Spleen (tissue), 11 donors: ENCODE results near the gene SHLD1. TPM values are rescaled to one million over a fixed set of nuclear protein-coding genes. Genes with fewer than 3 reads are reported as not detected.

Experiments used
- DNase-seq: peaks from one replicate; pipeline ENCODE4 v3.0.0-alpha.2; 2020
- H3K27ac ChIP-seq, 8 donors: fragments of 200-600 bp; sonication (generic) in 7 of 8; 1 replicate in 4 of 8; 2 replicates in 4 of 8; pipeline versions ENCODE4 v1.5.0 to v1.8.0; 2016 to 2021; ENCODE audit warnings: inconsistent platforms in 4 of 8, mild to moderate bottlenecking in 4 of 8, moderate library complexity in 1 of 8
- H3K27me3 ChIP-seq, 7 donors: fragments of 200-600 bp; sonication (generic) in 6 of 7; replicated peaks in 1 of 7; 1 replicate in 4 of 7; 2 replicates in 3 of 7; pipeline versions ENCODE4 v1.5.0 to v1.8.0; 2016 to 2021; ENCODE audit warnings: inconsistent platforms in 3 of 7, mild to moderate bottlenecking in 1 of 7
- H3K36me3 ChIP-seq, 6 donors: fragments of 200-600 bp; sonication (generic) in 5 of 6; 1 replicate in 4 of 6; 2 replicates in 2 of 6; pipeline versions ENCODE4 v1.5.0 to v1.8.0; 2016 to 2021; ENCODE audit warnings: inconsistent platforms in 2 of 6
- H3K4me1 ChIP-seq, 6 donors: fragments of 200-600 bp; sonication (generic) in 5 of 6; 1 replicate in 3 of 6; 2 replicates in 3 of 6; pipeline versions ENCODE4 v1.5.0 to v1.8.0; 2016 to 2021; ENCODE audit warnings: inconsistent platforms in 3 of 6
- H3K4me3 ChIP-seq, 8 donors: fragments of 200-600 bp; sonication (generic) in 7 of 8; 1 replicate in 4 of 8; 2 replicates in 4 of 8; pipeline versions ENCODE4 v1.5.0 to v1.8.0; 2016 to 2021; ENCODE audit warnings: inconsistent platforms in 4 of 8, mild to moderate bottlenecking in 4 of 8, moderate library complexity in 2 of 8
- H3K9me3 ChIP-seq, 8 donors: fragments of 200-600 bp; sonication (generic) in 7 of 8; 1 replicate in 4 of 8; 2 replicates in 4 of 8; pipeline versions ENCODE4 v1.5.0 to v1.8.0; 2016 to 2021; ENCODE audit warnings: inconsistent platforms in 4 of 8
- POLR2A ChIP-seq, 3 donors: fragments of 450-650 bp; IDR thresholded peaks; one replicate each; pipeline ENCODE4 v1.5.1; 2017; ENCODE audit warnings: antibody characterized with exemption in 3 of 3, mild to moderate bottlenecking in 1 of 3
- POLR2AphosphoS5 ChIP-seq, 3 donors: sonication (generic); formaldehyde crosslinking; IDR thresholded peaks; one replicate each; pipeline ENCODE4 v1.5.1; 2017; ENCODE audit warnings: antibody characterized with exemption in 3 of 3
- WGBS, 5 donors: extraction: QIAGEN DNeasy Blood & Tissue Kit in 3 of 5; methylation state at CpG; one replicate each; pipeline versions ENCODE4 v1.1.5 to v1.1.7; 2013 to 2018; 5-methylcytosine and 5-hydroxymethylcytosine counted together
- intact Hi-C: fragments of 100-400 bp; cut with DNase I; formaldehyde crosslinking; loops from one replicate; pipeline ENCODE4 v1.15.0; 2023; ENCODE audit warnings: low total_unique reads
- polyA plus RNA-seq, 3 donors: library from polyadenylated mRNA; stranded (reverse); fragments of 200-250 nt; gene quantifications; one replicate each; pipeline ENCODE4 v1.2.1, GENCODE V29; 2013
- total RNA-seq, 7 donors: library from RNA; depleted of rRNA in 3 of 7; stranded (reverse); fragments of >200 nt in 3 of 7; fragmentation: NEBNext Ultra II Directional in 4 of 7; extraction: Animal tissue kit (Norgen Biotek cat#: 25700) in 4 of 7; gene quantifications; one replicate each; pipeline versions ENCODE4 v1.1.0 to v1.2.1, GENCODE V29; 2016 to 2021
- TF ChIP-seq, protein P1 (sequence below), 11 experiments: fragments of 200-600 bp in 7 of 11; fragments of 450-650 bp in 4 of 11; sonication (generic) in 4 of 11; IDR thresholded peaks in 8 of 11; conservative IDR thresholded peaks in 3 of 11; 1 replicate in 7 of 11; 2 replicates in 4 of 11; pipeline versions ENCODE4 v1.4.0 to v1.8.0; 2016 to 2021; ENCODE audit warnings: antibody characterized with exemption in 11 of 11, inconsistent platforms in 4 of 11, mild to moderate bottlenecking in 1 of 11
- donor health status: healthy with polysubstance abuse.
- donor health status: DM: no; HTN: no; CAD: no; lungs with moderate emphysema.
- donor health status: DM: no; HTN: no; CAD: no.
- donor health status: Bipolar disorder and iron deficiency.
- donor health status: healthy.
- donor health status: DM: no; HTN: no; CAD: no.
- donor health status: DM: yes; HTN: yes; CAD: no.

Gene SHLD1
- total and polyA plus RNA-seq, 10 donors = 8.1 to 18.6 (median 12.4) TPM

DNA sequence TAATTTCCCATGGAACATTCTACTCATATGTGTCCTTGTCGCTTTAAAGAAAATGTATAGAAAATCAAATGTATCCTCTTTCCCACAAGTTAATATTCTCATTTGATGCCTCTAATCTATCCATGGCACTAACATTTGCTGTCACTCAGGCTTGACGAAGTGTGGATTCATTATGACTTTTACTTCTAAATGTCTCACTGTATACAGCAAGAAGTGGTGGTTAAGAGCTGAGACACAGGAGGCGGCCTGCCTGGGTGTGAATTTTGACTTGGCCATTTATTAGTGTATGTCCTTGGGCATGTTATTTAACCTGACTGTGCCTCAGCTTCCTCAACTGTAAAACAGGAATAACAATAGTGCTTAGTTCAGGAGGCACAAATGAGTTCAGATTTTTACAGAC lies 130.1 kb downstream of the SHLD1 start:
- H3K9me3 ChIP-seq = peaks cover 0 to 14% (median 8%) of the 10 kb centered on the region in 8 donors
- TF ChIP-seq, protein P1, sequence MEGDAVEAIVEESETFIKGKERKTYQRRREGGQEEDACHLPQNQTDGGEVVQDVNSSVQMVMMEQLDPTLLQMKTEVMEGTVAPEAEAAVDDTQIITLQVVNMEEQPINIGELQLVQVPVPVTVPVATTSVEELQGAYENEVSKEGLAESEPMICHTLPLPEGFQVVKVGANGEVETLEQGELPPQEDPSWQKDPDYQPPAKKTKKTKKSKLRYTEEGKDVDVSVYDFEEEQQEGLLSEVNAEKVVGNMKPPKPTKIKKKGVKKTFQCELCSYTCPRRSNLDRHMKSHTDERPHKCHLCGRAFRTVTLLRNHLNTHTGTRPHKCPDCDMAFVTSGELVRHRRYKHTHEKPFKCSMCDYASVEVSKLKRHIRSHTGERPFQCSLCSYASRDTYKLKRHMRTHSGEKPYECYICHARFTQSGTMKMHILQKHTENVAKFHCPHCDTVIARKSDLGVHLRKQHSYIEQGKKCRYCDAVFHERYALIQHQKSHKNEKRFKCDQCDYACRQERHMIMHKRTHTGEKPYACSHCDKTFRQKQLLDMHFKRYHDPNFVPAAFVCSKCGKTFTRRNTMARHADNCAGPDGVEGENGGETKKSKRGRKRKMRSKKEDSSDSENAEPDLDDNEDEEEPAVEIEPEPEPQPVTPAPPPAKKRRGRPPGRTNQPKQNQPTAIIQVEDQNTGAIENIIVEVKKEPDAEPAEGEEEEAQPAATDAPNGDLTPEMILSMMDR (IDR thresholded peaks at IDR 0.05 in 8 of 11, conservative IDR thresholded peaks at IDR 0.05 in 3 of 11) = no peak
- H3K4me3 ChIP-seq = no peak overlapping the region
- WGBS, 5 donors = 76 to 86% (median 81%) methylated on average over 3 of the region's 3 CpGs
- H3K27me3 ChIP-seq = no peaks in the 10 kb centered on the region
- no peak for DNase-seq
- no peaks in the 10 kb centered on the region for H3K36me3 ChIP-seq
- H3K27ac ChIP-seq = no peak overlapping the region
- intact Hi-C loops = no loop called here
- no peaks in the 10 kb centered on the region for H3K4me1 ChIP-seq

DNA sequence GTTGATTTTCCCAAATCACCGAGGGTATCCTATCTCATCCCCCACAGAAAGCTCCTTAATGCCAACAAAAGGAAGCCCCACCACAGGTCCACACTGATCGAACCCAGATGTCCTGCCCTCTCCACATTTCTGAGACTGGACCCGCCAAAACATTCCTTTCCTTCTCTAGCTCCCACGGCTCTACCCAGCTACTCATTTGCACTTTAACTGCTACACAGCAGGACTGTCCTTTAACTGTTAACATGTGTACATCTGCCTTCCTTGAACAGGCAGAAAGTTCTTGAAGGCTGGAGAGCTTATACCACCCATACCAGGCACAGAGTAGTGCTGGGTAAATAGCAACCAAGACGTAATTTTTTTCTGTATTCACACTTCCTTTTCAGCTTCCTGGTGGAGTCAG lies 131.5 kb downstream of the SHLD1 start:
- no peaks in the 10 kb centered on the region for H3K4me1 ChIP-seq
- H3K27me3 ChIP-seq = no peaks in the 10 kb centered on the region
- H3K27ac ChIP-seq = no peak overlapping the region
- WGBS, 5 donors = 56 to 71% (median 65%) methylated on average over 5 of the region's 5 CpGs
- no peak for DNase-seq
- peaks cover 0 to under 1% (median 0%) of the 10 kb centered on the region in 8 donors for H3K9me3 ChIP-seq
- no peak for TF ChIP-seq POLR2A (IDR thresholded peaks at IDR 0.05)
- TF ChIP-seq, protein P1 (IDR thresholded peaks at IDR 0.05 in 8 of 11, conservative IDR thresholded peaks at IDR 0.05 in 3 of 11) = no peak
- H3K4me3 ChIP-seq = no peak overlapping the region
- H3K36me3 ChIP-seq = no peaks in the 10 kb centered on the region
- intact Hi-C loops = no loop called here

DNA sequence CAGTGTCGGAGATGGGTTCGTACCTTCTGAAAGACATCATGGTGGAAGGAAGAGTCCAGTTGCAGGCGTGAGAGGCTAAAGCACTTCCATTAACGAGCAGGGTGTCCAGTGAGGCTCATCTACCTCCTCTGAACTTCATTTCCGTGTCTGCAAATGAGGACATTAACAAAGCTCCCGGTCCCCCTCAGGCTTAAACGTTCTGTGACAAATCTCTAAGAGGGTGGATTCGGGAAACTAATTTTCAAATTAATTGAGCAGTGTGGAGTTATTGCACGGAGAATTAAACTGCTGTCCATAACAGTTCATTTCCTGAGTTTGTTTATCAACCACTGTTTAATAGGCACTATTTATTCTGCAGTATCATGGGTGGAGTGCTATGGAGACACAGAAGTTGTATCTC lies 132.0 kb downstream of the SHLD1 start:
- DNase-seq = no peak
- H3K9me3 ChIP-seq = no peaks in the 10 kb centered on the region
- no peaks in the 10 kb centered on the region for H3K36me3 ChIP-seq
- 68 to 80% (median 69%) methylated on average over 9 of the region's 9 CpGs for WGBS, 5 donors
- TF ChIP-seq POLR2A (IDR thresholded peaks at IDR 0.05) (no peak), POLR2AphosphoS5 (IDR thresholded peaks at IDR 0.05) (no peak)
- TF ChIP-seq, protein P1 (IDR thresholded peaks at IDR 0.05 in 8 of 11, conservative IDR thresholded peaks at IDR 0.05 in 3 of 11) = no peak
- H3K27ac ChIP-seq = no peak overlapping the region
- no peaks in the 10 kb centered on the region for H3K4me1 ChIP-seq
- H3K27me3 ChIP-seq = no peaks in the 10 kb centered on the region
- intact Hi-C loops = no loop called here
- H3K4me3 ChIP-seq = no peak overlapping the region

DNA sequence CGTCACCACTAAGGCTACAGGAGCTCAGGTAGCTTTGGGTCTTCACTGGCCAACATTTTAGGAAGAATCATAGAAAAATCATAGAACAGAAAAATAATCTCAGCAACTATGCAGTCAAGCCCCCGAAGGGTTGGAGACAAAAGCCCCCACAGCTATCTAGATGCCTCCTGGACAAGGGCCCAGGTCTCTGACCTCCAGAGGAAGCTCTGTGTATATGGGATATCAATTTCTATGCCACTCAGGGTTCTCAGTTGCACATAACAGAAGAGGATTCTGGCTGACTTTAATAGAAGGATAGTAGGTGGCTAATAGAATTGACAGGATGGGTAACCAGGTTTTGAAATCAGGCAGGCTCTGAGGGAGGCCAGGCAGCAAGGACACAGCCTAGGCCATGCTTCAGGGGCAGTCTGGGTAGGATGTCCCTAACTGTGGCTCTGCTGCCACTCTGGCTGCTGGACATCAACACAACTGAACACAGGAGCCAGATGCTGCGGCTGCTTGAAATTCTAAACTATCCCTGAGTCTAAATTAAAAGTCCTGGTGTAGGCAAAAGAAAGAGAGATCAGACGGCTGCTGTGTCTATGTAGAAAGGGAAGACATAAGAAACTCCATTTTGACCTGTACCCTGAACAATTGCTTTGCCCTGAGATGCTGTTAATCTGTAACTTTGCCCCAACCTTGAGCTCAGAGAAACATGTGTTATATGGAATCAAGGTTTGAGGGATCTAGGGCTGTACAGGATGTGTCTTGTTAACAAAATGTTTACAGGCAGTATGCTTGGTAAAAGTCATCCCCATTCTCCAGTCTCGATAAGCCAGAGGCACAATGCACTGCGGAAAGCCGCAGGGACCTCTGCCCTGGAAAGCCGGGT lies 134.5 kb downstream of the SHLD1 start:
- Histone ChIP-seq H3K27ac (no peak overlapping the region), H3K9me3 (no peaks in the 10 kb centered on the region), H3K4me1 (no peaks in the 10 kb centered on the region), H3K4me3 (no peak overlapping the region), H3K27me3 (no peaks in the 10 kb centered on the region), H3K36me3 (no peaks in the 10 kb centered on the region)
- intact Hi-C loops = no loop called here
- TF ChIP-seq POLR2AphosphoS5 (IDR thresholded peaks at IDR 0.05) = no peak
- no peak for TF ChIP-seq POLR2A (IDR thresholded peaks at IDR 0.05)
- TF ChIP-seq, protein P1 (IDR thresholded peaks at IDR 0.05 in 8 of 11, conservative IDR thresholded peaks at IDR 0.05 in 3 of 11) = no peak
- DNase-seq = no peak
- WGBS, 5 donors = 86 to 94% (median 89%) methylated on average over 8 of the region's 8 CpGs
